ENCODE results near the gene CXCL6.

GRCh38 chr4:73852771-73853170 lies 16.3 kb downstream of the CXCL6 start:
- no peak for TF ChIP-seq POLR2A (IDR thresholded peaks at IDR 0.05; ENCODE audit: low read depth, low read length)
- TF ChIP-seq POLR2AphosphoS5 (IDR thresholded peaks at IDR 0.05; ENCODE audit: low read depth, low read length) = no peak
- no peak for TF ChIP-seq TAF1 (IDR thresholded peaks at IDR 0.05; ENCODE audit: borderline replicate concordance, low read depth, low read length)
